Hepatocyte (in vitro differentiated cells): ENCODE data around the gene SGCA.

Experiments
- CTCF ChIP-seq: fragments of 200-600 bp; sonication (generic); IDR thresholded peaks from 2 replicates; pipeline ENCODE4 v1.5.1; 2016; ENCODE audit warnings: antibody characterized with exemption, mild to moderate bottlenecking; ENCODE audit not compliant: poor library complexity
- EZH2 ChIP-seq: fragments of 200-600 bp; sonication (generic); IDR thresholded peaks from 2 replicates; pipeline ENCODE4 v1.6.1; 2016; ENCODE audit warnings: antibody characterized with exemption, mild to moderate bottlenecking, borderline replicate concordance
- EZH2phosphoT487 ChIP-seq: fragments of 200-600 bp; sonication (generic); IDR thresholded peaks from one replicate; pipeline ENCODE4 v1.6.1; 2018; ENCODE audit warnings: antibody characterized with exemption, mild to moderate bottlenecking, low read depth, moderate library complexity; ENCODE audit not compliant: unreplicated experiment, severe bottlenecking

- TF ChIP-seq EZH2 (no peak), CTCF (no peak), EZH2phosphoT487 (no peak)
Observed at GRCh38 chr17:50199211-50199802, 33.5 kb downstream of the SGCA start.
